ENCODE data around the gene DZIP1. TPM values are rescaled to one million over a fixed set of nuclear protein-coding genes. Genes with fewer than 3 reads are reported as not detected.

Gene DZIP1
- total and polyA plus RNA-seq, 2 of the 13 experiments (the other 11 are each of a cell fraction or from before 2014, with no cell fraction given): 11.0 to 36.7 TPM

DNA sequence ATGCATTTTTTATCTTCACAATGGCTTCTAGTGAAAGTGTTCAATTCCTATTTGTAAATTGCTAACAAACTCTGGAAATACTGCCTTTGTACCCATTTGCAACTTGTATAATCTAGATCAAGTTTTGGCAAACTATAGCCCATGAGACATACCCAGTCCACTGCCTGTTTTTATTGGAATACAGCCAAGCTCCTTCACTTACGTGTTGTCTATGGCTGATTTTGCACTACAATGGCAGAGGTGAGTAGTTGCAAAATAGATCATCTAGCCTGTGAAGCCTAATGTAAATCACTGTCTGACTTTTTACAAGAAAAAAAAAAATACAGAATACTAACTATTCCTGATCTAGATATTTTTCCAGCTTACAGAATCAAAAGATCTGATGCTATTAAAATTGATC, 37.1 kb downstream of the DZIP1 start:
- ATAC-seq (no peak), FAIRE-seq (no peak), DNase-seq (ENCODE audit: low spot score) (no peak)
- no peaks in the 10 kb centered on the region for H3K79me2 ChIP-seq (ENCODE audit: insufficient read depth, low read length)
- intact Hi-C loops (cut with micrococcal nuclease; ENCODE audit: unreplicated experiment): no loop called here
- no peak overlapping the region for H3K4me3 ChIP-seq (replicated peaks in 1 of 3; ENCODE audit: insufficient read depth in 1 of 3, low read depth in 2 of 3, low read length in 3 of 3)
- POLR2A ChIA-PET: no interaction called here
- H3K27ac ChIP-seq (ENCODE audit: extremely low read length, insufficient read depth, low read length): no peak overlapping the region
- no peaks in the 10 kb centered on the region for H4K20me1 ChIP-seq (ENCODE audit: insufficient read depth, low read length)
- TF ChIP-seq ZNF749 (CRISPR knock-in tag; IDR thresholded peaks at IDR 0.05; ENCODE audit: borderline replicate concordance) (no peak), SIX1 (CRISPR knock-in tag; IDR thresholded peaks at IDR 0.05; ENCODE audit: borderline replicate concordance) (no peak), GATAD1 (CRISPR knock-in tag; IDR thresholded peaks at IDR 0.05) (no peak), SRY (CRISPR knock-in tag; IDR thresholded peaks at IDR 0.05) (no peak), ZSCAN30 (CRISPR knock-in tag; IDR thresholded peaks at IDR 0.05) (no peak), ZNF510 (CRISPR knock-in tag; IDR thresholded peaks at IDR 0.05; ENCODE audit: low read depth) (no peak), ZNF253 (CRISPR knock-in tag; IDR thresholded peaks at IDR 0.05; ENCODE audit: borderline replicate concordance) (no peak), CENPT (CRISPR knock-in tag; IDR thresholded peaks at IDR 0.05; ENCODE audit: low read depth) (no peak)
- BruUV-seq (replicated peaks): no TSS peak
- in situ Hi-C loops (cut with HindIII; ENCODE audit: extremely low pct_ligation_motif_present, low pct_unique_long_range_greater_than_20kb): no loop called here
- peaks cover 3 to 31% of the 10 kb centered on the region in 2 experiments for H3K36me3 ChIP-seq (replicated peaks in 1 of 2; ENCODE audit: control insufficient read depth in 1 of 2, insufficient read depth in 2 of 2, low read length in 2 of 2)
- H3K27me3 ChIP-seq (ENCODE audit: control insufficient read depth in 1 of 2, insufficient read depth in 2 of 2, low read length in 2 of 2): no peaks in the 10 kb centered on the region
- WGBS (ENCODE audit: low lambda C conversion rate): 88% methylated on average over 1 of the region's 1 CpG
- H3K9me3 ChIP-seq (ENCODE audit: low read length): no peaks in the 10 kb centered on the region
- CTCF ChIA-PET (ENCODE audit: low intra/inter-chr PET ratio, low total read pairs): no interaction called here
- H3K9ac ChIP-seq (ENCODE audit: insufficient read depth, low read depth, low read length): no peak overlapping the region
- H3K4me1 ChIP-seq (ENCODE audit: insufficient read depth, low read length): peaks cover 14% of the 10 kb centered on the region
- no peak overlapping the region for H3K4me2 ChIP-seq (ENCODE audit: low read depth, low read length)
- H2AFZ ChIP-seq (ENCODE audit: low read length): no peak overlapping the region

- no peak for DNase-seq (ENCODE audit: low spot score)
- no peaks in the 10 kb centered on the region for H3K79me2 ChIP-seq (ENCODE audit: insufficient read depth, low read length)
- no peaks in the 10 kb centered on the region for H3K27me3 ChIP-seq (ENCODE audit: control insufficient read depth in 1 of 2, insufficient read depth in 2 of 2, low read length in 2 of 2)
- peaks cover 14% of the 10 kb centered on the region for H3K4me1 ChIP-seq (ENCODE audit: insufficient read depth, low read length)
- no TSS peak for BruUV-seq (replicated peaks)
- intact Hi-C loops (cut with micrococcal nuclease; ENCODE audit: unreplicated experiment) (no loop called here), in situ Hi-C loops (cut with HindIII; ENCODE audit: extremely low pct_ligation_motif_present, low pct_unique_long_range_greater_than_20kb) (no loop called here)
- H3K9me3 ChIP-seq (ENCODE audit: low read length): no peaks in the 10 kb centered on the region
- ATAC-seq: no peak
- H4K20me1 ChIP-seq (ENCODE audit: insufficient read depth, low read length): no peaks in the 10 kb centered on the region
- no peak overlapping the region for H3K27ac ChIP-seq (ENCODE audit: extremely low read length, insufficient read depth, low read length)
- ChIA-PET CTCF (ENCODE audit: low intra/inter-chr PET ratio, low total read pairs) (no interaction called here), POLR2A (no interaction called here)
- 92% methylated on average over 3 of the region's 3 CpGs for WGBS (ENCODE audit: low lambda C conversion rate)
- H3K4me2 ChIP-seq (ENCODE audit: low read depth, low read length): no peak overlapping the region
- H3K4me3 ChIP-seq (replicated peaks in 1 of 3; ENCODE audit: insufficient read depth in 1 of 3, low read depth in 2 of 3, low read length in 3 of 3): no peak overlapping the region
- H3K36me3 ChIP-seq (replicated peaks in 1 of 2; ENCODE audit: control insufficient read depth in 1 of 2, insufficient read depth in 2 of 2, low read length in 2 of 2): peaks cover 2 to 28% of the 10 kb centered on the region in 2 experiments; a peak in 4 of 5 replicates
- FAIRE-seq: no peak
- no peak for TF ChIP-seq NR2C2 (CRISPR knock-in tag; IDR thresholded peaks at IDR 0.05; ENCODE audit: borderline replicate concordance)
- no peak for TF ChIP-seq SIN3B (IDR thresholded peaks at IDR 0.05; ENCODE audit: low read length)
- no peak for TF ChIP-seq FOSL2 (CRISPR knock-in tag; IDR thresholded peaks at IDR 0.05)
- no peak overlapping the region for H2AFZ ChIP-seq (ENCODE audit: low read length)
- H3K9ac ChIP-seq (ENCODE audit: insufficient read depth, low read depth, low read length): no peak overlapping the region
Measured at GRCh38 chr13:95605448-95606125, 38.9 kb downstream of the DZIP1 start.

Data from HepG2 (cell line).